Esophagus squamous epithelium (tissue), 4 donors: Measurements from ENCODE around the gene GCC2.

Experiments
- CTCF ChIP-seq, 6 experiments: fragments of 450-650 bp in 4 of 6; fragments of 200-600 bp in 2 of 6; sonication (generic) in 2 of 6; IDR thresholded peaks; one replicate each; pipeline ENCODE4 v1.5.1; 2016 to 2019; ENCODE audit warnings: antibody characterized with exemption in 6 of 6, mild to moderate bottlenecking in 4 of 6, moderate library complexity in 4 of 6
- POLR2A ChIP-seq, 4 donors: fragments of 450-650 bp; IDR thresholded peaks; one replicate each; pipeline ENCODE4 v1.6.1; 2017; ENCODE audit warnings: antibody characterized with exemption in 4 of 4, mild to moderate bottlenecking in 4 of 4, moderate library complexity in 3 of 4

DNA sequence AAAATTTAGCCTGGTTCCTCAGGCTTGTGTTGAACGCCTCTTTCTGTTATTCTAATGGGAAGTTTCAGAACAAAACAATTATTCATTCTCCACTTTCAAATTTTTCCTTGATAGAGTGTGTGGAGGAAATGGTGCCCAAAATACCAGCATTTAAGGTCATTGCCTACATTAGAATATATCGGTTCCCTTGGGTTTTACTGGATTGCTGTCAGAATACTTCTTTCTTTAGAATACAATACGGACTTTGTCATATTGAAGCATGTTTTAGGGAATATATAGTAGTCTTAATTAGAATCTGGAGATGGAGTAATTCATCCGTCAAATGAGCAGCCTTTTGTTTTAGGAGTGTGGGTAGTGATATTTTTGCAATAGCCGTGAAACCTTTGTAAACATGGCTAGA, 98.6 kb downstream of the GCC2 start:
- no peak for TF ChIP-seq CTCF (IDR thresholded peaks at IDR 0.05)
- no peak for TF ChIP-seq POLR2A (IDR thresholded peaks at IDR 0.05)
